ENCODE data around the gene GPHN.
"Not testable (repeated sequence)": the region's sequence is repeated elsewhere in the genome, so short reads cannot be mapped to it uniquely, and the experiment has no call there.

Gene GPHN

DNA sequence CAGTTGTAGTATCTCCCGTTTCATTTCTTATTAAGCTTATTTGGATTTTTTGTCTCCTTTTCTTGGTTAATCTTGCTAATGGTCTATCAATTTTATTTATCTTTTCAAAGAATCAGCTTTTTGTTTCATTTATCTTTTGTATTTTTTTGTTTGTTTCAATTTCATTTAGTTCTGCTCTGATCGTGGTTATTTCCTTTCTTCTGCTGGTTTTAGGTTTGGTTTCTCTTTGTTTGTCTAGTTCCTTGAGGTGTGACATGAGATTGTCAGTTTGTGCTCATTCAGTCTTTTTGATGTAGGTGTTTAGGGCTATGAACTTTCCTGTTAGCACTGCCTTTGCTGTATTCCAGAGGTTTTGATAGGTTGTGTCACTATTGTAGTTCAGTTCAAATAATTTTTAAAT is 207.4 kb downstream of the GPHN start:
- not testable (repeated sequence) for H3K27me3 ChIP-seq (ENCODE audit: control insufficient read depth, insufficient read depth, low read length); H3K4me3 ChIP-seq (ENCODE audit: low read length); H3K4me1 ChIP-seq (ENCODE audit: control insufficient read depth, insufficient read depth, low read length); H3K9me3 ChIP-seq (ENCODE audit: control insufficient read depth, insufficient read depth, low read length); H3K36me3 ChIP-seq (ENCODE audit: control insufficient read depth, insufficient read depth, low read length); H3K27ac ChIP-seq (ENCODE audit: low read length); DNase-seq (ENCODE audit: low read depth, low spot score)
- no CpG with 5 or more reads among the region's 2 CpGs for WGBS (ENCODE audit: insufficient coverage, insufficient read length)

DNA sequence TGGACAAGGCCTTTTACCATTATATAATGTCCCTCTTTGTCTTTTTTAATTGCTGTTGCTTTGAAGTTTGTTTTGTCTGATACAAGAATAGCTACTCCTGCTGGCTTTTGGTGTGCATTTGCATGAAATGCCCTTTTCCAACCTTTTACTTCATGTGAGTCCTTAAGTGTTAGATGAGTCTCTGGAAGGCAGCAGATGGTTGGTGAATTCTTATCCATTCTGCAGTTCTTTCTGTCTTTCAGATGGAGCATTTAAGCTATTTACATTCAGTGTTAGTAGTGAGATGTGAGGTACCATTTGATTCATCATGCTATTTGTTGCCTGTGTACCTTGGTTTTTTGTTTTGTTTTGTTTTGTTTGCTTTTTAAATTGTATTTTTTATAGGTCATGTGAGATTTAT is 208.3 kb downstream of the GPHN start:
- no peaks in the 10 kb centered on the region for H3K36me3 ChIP-seq (ENCODE audit: control insufficient read depth, insufficient read depth, low read length)
- no peaks in the 10 kb centered on the region for H3K27me3 ChIP-seq (ENCODE audit: control insufficient read depth, insufficient read depth, low read length)
- H3K4me1 ChIP-seq (ENCODE audit: control insufficient read depth, insufficient read depth, low read length), result no peaks in the 10 kb centered on the region; the same call in 1 of the 2 replicates
- H3K4me3 ChIP-seq (ENCODE audit: low read length), result no peak overlapping the region
- no peak for DNase-seq (ENCODE audit: low read depth, low spot score)
- no peaks in the 10 kb centered on the region for H3K9me3 ChIP-seq (ENCODE audit: control insufficient read depth, insufficient read depth, low read length)
- H3K27ac ChIP-seq (ENCODE audit: low read length), result no peak overlapping the region

DNA sequence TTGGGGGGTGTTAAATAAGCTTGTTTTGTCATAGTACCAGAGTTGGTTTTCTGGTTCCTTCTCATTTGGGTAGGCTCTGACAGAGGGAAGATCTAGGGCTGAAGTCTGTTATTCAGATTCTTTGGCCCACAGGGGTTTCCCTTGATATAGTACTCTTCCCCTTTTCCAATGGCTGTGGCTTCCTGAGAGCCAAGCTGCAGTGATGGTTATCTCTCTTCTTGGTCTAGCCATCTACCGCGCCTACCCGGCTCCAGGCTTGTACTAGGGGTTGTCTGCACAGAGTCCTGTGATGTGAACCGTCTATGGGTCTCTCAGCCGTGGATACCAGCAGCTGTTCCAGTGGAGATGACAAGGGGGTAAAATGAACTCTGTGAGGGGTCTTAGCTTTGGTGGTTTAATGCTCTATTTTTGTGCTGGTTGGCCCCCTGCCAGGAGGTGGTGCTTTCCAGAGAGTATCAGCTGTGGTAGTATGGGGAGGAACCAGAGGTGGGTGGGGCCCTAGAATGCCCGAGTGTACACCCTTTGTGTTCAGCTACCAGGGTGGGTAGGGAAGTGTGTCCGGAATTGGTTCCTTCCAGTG is 209.7 kb downstream of the GPHN start:
- Histone ChIP-seq H3K27me3 (ENCODE audit: control insufficient read depth, insufficient read depth, low read length) (no peaks in the 10 kb centered on the region), H3K36me3 (ENCODE audit: control insufficient read depth, insufficient read depth, low read length) (no peaks in the 10 kb centered on the region), H3K27ac (ENCODE audit: low read length) (no peak overlapping the region), H3K9me3 (ENCODE audit: control insufficient read depth, insufficient read depth, low read length) (no peaks in the 10 kb centered on the region), H3K4me1 (ENCODE audit: control insufficient read depth, insufficient read depth, low read length) (no peaks in the 10 kb centered on the region; the same call in 1 of the 2 replicates), H3K4me3 (ENCODE audit: low read length) (no peak overlapping the region)
- WGBS (ENCODE audit: insufficient coverage, insufficient read length), result no CpG with 5 or more reads among the region's 7 CpGs
- DNase-seq (ENCODE audit: low read depth, low spot score), result no peak

DNA sequence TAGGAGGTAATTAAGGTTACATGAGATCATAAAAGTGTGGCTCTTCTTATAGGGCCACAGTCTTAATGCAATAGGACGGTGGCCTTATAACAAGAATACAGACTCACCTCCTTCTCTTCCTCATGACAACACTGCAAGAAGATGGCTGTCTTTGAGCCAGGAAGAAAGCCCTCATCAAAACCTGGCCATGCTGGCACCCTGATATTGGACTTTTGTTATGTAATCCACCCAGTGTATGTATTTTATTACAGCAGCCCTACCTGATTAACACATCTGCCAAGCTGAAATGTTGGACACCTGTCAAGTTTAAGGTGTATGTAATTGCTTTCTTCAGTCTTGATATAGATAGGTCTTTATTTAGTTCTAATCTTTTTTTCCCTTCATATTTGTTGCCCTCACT is 217.0 kb downstream of the GPHN start:
- no peaks in the 10 kb centered on the region for H3K36me3 ChIP-seq (ENCODE audit: control insufficient read depth, insufficient read depth, low read length)
- no peak for DNase-seq (ENCODE audit: low read depth, low spot score)
- no peaks in the 10 kb centered on the region for H3K9me3 ChIP-seq (ENCODE audit: control insufficient read depth, insufficient read depth, low read length)
- no peaks in the 10 kb centered on the region for H3K27me3 ChIP-seq (ENCODE audit: control insufficient read depth, insufficient read depth, low read length)
- WGBS (ENCODE audit: insufficient coverage, insufficient read length), result no CpG with 5 or more reads among the region's 1 CpG
- H3K4me3 ChIP-seq (ENCODE audit: low read length), result no peak overlapping the region
- H3K4me1 ChIP-seq (ENCODE audit: control insufficient read depth, insufficient read depth, low read length), result no peaks in the 10 kb centered on the region
- H3K27ac ChIP-seq (ENCODE audit: low read length), result no peak overlapping the region

DNA sequence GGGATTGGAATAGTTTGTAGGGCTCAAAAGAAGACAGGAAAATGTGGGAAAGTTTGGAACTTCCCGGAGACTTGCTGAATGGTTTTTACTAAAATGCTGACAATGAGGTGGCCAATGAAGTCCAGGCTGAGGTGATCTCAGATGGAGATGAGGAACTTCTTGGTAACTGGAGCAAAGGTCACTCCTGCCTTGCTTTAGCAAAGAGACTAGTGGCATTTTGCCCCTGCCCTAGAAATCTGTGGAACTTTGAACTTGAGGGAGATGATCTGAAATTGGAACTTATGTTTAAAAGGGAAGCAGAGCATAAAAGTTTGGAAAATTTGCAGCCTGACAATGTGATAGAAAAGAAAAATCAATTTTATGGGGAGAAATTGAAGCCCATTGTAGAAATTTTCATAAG is 223.4 kb downstream of the GPHN start:
- no CpG with 5 or more reads among the region's 1 CpG for WGBS (ENCODE audit: insufficient coverage, insufficient read length)
- H3K27ac ChIP-seq (ENCODE audit: low read length); H3K4me1 ChIP-seq (ENCODE audit: control insufficient read depth, insufficient read depth, low read length); H3K4me3 ChIP-seq (ENCODE audit: low read length); H3K9me3 ChIP-seq (ENCODE audit: control insufficient read depth, insufficient read depth, low read length); DNase-seq (ENCODE audit: low read depth, low spot score); H3K36me3 ChIP-seq (ENCODE audit: control insufficient read depth, insufficient read depth, low read length); H3K27me3 ChIP-seq (ENCODE audit: control insufficient read depth, insufficient read depth, low read length): not testable (repeated sequence)

DNA sequence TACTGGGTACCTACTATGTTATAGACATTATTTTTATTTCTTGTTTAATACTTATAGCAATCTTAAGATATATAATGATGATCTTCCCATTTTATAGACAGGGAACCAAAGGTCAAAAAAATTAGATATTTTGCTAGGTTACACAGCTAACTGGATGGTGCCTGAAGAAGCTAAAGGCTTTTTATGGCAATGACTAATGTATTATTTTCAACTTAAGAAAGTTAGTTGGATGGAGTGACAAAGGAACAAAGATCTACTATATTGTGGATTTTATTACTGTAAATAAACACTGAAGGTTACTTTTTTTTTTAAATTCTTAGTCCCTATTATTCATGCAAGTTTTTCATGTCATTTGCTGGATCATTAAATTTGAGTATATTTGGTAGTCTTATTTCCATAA is 227.9 kb downstream of the GPHN start:
- Histone ChIP-seq H3K27me3 (ENCODE audit: control insufficient read depth, insufficient read depth, low read length) (no peaks in the 10 kb centered on the region), H3K27ac (ENCODE audit: low read length) (no peak overlapping the region), H3K9me3 (ENCODE audit: control insufficient read depth, insufficient read depth, low read length) (no peaks in the 10 kb centered on the region; the same call in 1 of the 2 replicates), H3K36me3 (ENCODE audit: control insufficient read depth, insufficient read depth, low read length) (no peaks in the 10 kb centered on the region), H3K4me1 (ENCODE audit: control insufficient read depth, insufficient read depth, low read length) (no peaks in the 10 kb centered on the region), H3K4me3 (ENCODE audit: low read length) (no peak overlapping the region)
- DNase-seq (ENCODE audit: low read depth, low spot score), result no peak

DNA sequence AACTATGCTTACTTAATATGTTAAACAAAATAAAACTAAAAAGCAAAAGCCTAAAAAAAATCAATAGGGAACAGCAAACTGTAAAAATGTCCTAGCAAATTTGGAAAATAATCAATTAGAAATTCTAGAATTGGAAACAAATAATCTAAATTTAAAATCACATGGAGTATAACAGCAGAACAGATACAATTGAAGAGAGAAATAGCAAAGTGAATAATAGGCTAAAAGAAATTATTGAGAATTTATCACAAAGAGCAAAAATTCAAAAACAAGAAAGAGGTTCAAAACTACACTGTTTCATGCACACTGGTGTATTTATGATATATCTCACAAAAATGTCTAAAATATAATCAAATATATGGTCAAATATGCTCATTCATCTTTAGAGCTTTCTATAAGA is 231.9 kb downstream of the GPHN start:
- Histone ChIP-seq H3K9me3 (ENCODE audit: control insufficient read depth, insufficient read depth, low read length) (no peaks in the 10 kb centered on the region), H3K27ac (ENCODE audit: low read length) (no peak overlapping the region), H3K4me3 (ENCODE audit: low read length) (no peak overlapping the region), H3K4me1 (ENCODE audit: control insufficient read depth, insufficient read depth, low read length) (no peaks in the 10 kb centered on the region), H3K27me3 (ENCODE audit: control insufficient read depth, insufficient read depth, low read length) (no peaks in the 10 kb centered on the region), H3K36me3 (ENCODE audit: control insufficient read depth, insufficient read depth, low read length) (no peaks in the 10 kb centered on the region)
- DNase-seq (ENCODE audit: low read depth, low spot score), result no peak

DNA sequence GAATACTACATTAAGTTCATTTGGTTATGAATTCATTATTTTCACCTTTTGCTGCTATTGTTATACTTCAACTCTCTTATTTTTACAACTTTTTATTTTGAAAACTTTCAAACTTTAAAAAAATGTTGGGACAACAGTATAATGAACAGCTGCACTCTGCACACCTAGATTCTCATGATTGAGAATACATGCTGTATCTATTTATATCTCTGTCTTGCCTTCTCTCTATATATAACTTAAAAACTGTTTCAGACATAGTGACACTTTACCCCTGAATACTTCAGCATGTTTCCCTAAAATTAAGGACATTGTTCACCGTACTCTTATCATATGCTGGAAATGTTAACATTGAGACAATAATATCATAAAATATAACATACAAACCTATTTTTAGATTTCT is 237.1 kb downstream of the GPHN start:
- Histone ChIP-seq H3K36me3 (ENCODE audit: control insufficient read depth, insufficient read depth, low read length) (no peaks in the 10 kb centered on the region), H3K27me3 (ENCODE audit: control insufficient read depth, insufficient read depth, low read length) (no peaks in the 10 kb centered on the region), H3K27ac (ENCODE audit: low read length) (no peak overlapping the region), H3K4me1 (ENCODE audit: control insufficient read depth, insufficient read depth, low read length) (no peaks in the 10 kb centered on the region), H3K4me3 (ENCODE audit: low read length) (no peak overlapping the region), H3K9me3 (ENCODE audit: control insufficient read depth, insufficient read depth, low read length) (no peaks in the 10 kb centered on the region)
- no CpG with 5 or more reads among the region's 1 CpG for WGBS (ENCODE audit: insufficient coverage, insufficient read length)
- no peak for DNase-seq (ENCODE audit: low read depth, low spot score)

DNA sequence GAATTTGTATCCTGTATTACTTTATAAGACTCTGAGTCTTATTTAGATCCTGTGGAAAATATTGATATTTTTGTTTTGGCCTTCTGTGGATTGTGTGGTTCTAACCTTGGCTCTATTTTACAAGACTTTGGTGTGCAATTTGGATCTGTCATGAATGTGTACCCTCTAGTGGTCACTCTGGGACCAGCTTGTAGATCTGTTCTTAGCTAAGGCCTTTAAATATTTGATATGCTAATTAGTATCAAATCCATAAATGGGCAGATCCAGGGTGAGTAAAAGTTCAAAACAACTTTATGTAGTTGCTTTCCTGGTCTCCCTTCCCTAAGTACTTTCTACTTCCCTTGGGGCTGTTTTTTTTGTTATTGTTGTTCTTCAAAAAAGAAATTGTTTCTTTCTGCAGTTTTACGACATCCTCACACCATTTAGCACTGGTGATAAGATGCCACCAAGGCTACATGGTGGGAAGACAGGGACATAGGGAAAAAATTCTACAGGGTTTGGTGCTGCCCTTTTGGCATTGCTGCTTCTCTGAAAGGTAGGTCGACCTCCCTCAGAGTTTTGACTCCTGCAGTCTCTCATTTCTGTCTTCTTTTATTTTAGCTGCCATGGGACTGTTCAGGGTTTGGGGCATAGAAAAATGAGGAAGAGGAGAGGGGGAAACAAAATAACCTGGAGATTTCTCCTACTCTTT is 238.5 kb downstream of the GPHN start:
- no peak overlapping the region for H3K27ac ChIP-seq (ENCODE audit: low read length)
- H3K4me3 ChIP-seq (ENCODE audit: low read length), result no peak overlapping the region
- peak; percentile 9 for DNase-seq (ENCODE audit: low read depth, low spot score)
- no CpG with 5 or more reads among the region's 2 CpGs for WGBS (ENCODE audit: insufficient coverage, insufficient read length)
- no peaks in the 10 kb centered on the region for H3K27me3 ChIP-seq (ENCODE audit: control insufficient read depth, insufficient read depth, low read length)
- H3K4me1 ChIP-seq (ENCODE audit: control insufficient read depth, insufficient read depth, low read length), result no peaks in the 10 kb centered on the region
- no peaks in the 10 kb centered on the region for H3K36me3 ChIP-seq (ENCODE audit: control insufficient read depth, insufficient read depth, low read length)
- H3K9me3 ChIP-seq (ENCODE audit: control insufficient read depth, insufficient read depth, low read length), result no peaks in the 10 kb centered on the region

DNA sequence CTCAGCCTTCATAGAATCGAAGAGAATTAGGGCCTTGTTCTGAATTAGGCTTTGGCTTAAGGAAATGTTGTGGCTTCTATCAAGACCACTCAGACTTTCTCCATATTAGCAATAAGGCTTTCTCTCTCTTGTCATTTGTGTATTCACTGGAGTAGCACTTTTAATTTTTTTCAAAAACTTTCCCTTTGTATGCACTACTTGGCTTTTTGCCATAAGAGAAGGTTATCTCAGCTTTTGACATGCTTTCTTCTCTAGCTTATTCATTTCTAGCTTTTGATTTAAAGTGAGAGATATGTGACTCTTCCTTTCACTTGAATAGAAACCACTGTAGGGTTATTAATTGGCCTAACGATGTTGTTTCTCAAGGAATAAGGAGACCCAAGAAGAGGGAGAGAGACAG is 244.2 kb downstream of the GPHN start:
- Histone ChIP-seq H3K9me3 (ENCODE audit: control insufficient read depth, insufficient read depth, low read length) (no peaks in the 10 kb centered on the region), H3K36me3 (ENCODE audit: control insufficient read depth, insufficient read depth, low read length) (no peaks in the 10 kb centered on the region), H3K4me3 (ENCODE audit: low read length) (no peak overlapping the region), H3K27me3 (ENCODE audit: control insufficient read depth, insufficient read depth, low read length) (no peaks in the 10 kb centered on the region), H3K27ac (ENCODE audit: low read length) (no peak overlapping the region), H3K4me1 (ENCODE audit: control insufficient read depth, insufficient read depth, low read length) (no peaks in the 10 kb centered on the region)
- no CpG with 5 or more reads among the region's 2 CpGs for WGBS (ENCODE audit: insufficient coverage, insufficient read length)
- no peak for DNase-seq (ENCODE audit: low read depth, low spot score)

DNA sequence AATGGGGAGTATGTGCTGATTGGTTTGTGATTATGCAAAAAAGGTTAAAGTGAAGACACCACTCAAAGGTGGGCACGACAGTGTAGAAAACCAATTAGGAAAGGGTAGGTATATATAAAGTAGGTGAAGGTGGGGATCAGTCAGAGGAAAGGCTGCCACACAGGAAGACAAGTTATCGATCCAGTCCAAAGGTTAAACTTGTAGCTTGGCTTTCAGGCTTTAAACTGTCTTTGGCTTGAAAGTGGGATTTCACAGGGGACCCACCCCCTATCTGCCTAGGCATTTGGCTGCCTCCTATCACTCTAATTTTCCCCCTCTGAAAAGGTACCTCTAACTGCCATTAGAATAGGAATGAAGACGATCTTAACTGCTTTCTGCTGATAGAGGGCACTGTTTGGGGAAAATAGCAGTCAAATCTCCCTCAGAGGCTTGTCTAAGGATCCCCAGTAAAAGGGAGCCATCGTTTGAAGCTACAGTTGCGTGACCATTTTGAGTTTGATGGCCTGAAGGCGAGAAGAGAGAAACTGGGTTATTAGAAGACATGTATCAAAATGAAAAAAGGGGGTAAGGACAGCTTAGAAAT is 250.2 kb downstream of the GPHN start:
- Histone ChIP-seq H3K9me3 (ENCODE audit: control insufficient read depth, insufficient read depth, low read length) (no peaks in the 10 kb centered on the region), H3K27me3 (ENCODE audit: control insufficient read depth, insufficient read depth, low read length) (no peaks in the 10 kb centered on the region), H3K4me1 (ENCODE audit: control insufficient read depth, insufficient read depth, low read length) (no peaks in the 10 kb centered on the region), H3K4me3 (ENCODE audit: low read length) (no peak overlapping the region), H3K36me3 (ENCODE audit: control insufficient read depth, insufficient read depth, low read length) (no peaks in the 10 kb centered on the region), H3K27ac (ENCODE audit: low read length) (no peak overlapping the region)
- peak; percentile 20 for DNase-seq (ENCODE audit: low read depth, low spot score)
- no CpG with 5 or more reads among the region's 6 CpGs for WGBS (ENCODE audit: insufficient coverage, insufficient read length)

Measured in iPS DF 6.9 (cell line).